NCI-H345 treated with DMSO at 0.1 percent for 48 hours (cell line): ENCODE results near the gene MLH3.

Experiments
- DNase-seq: peaks from one replicate; lab custom pipeline; 2025; ENCODE audit not compliant: unreplicated experiment; lab: John Stamatoyannopoulos, UW

Gene MLH3

GRCh38 chr14:74985806-74986205 lies 65.5 kb downstream of the MLH3 start:
- DNase-seq = no peak

- no peak for DNase-seq
Measured at GRCh38 chr14:74985028-74985310, 66.3 kb downstream of the MLH3 start.

GRCh38 chr14:74984236-74985027 lies 66.8 kb downstream of the MLH3 start:
- no peak for DNase-seq

- DNase-seq = no peak
Measured at GRCh38 chr14:74983343-74983742, 67.9 kb downstream of the MLH3 start.

GRCh38 chr14:74982661-74983060 lies 68.6 kb downstream of the MLH3 start:
- DNase-seq = no peak

- no peak for DNase-seq
Measured at GRCh38 chr14:74981833-74982232, 69.4 kb downstream of the MLH3 start.

- no peak for DNase-seq
Measured at GRCh38 chr14:74981462-74981782, 69.8 kb downstream of the MLH3 start.

- no peak for DNase-seq
Measured at GRCh38 chr14:74980731-74981461, 70.4 kb downstream of the MLH3 start.

GRCh38 chr14:74980398-74980730 lies 70.9 kb downstream of the MLH3 start:
- no peak for DNase-seq

- DNase-seq = no peak
Measured at GRCh38 chr14:74979442-74980397, 71.5 kb downstream of the MLH3 start.

GRCh38 chr14:74979029-74979428 lies 72.2 kb downstream of the MLH3 start:
- DNase-seq = no peak

- DNase-seq = no peak
Measured at GRCh38 chr14:74978416-74978947, 72.8 kb downstream of the MLH3 start.

GRCh38 chr14:74977901-74978385 lies 73.3 kb downstream of the MLH3 start:
- DNase-seq = no peak

- DNase-seq = no peak
Measured at GRCh38 chr14:74977164-74977900, 73.9 kb downstream of the MLH3 start.

GRCh38 chr14:74976264-74977113 lies 74.8 kb downstream of the MLH3 start:
- no peak for DNase-seq

- no peak for DNase-seq
Measured at GRCh38 chr14:74975059-74975810, 76.0 kb downstream of the MLH3 start.

GRCh38 chr14:74974364-74975058 lies 76.8 kb downstream of the MLH3 start:
- no peak for DNase-seq

- DNase-seq = no peak
Measured at GRCh38 chr14:74973905-74974363, 77.3 kb downstream of the MLH3 start.
